ENCODE results near the gene LYPD8.

The LYPD8 gene

GRCh38 chr1:248699099-248699498, 56.5 kb downstream of the LYPD8 start:
- no peak for DNase-seq (ENCODE audit: low read depth)

DNA sequence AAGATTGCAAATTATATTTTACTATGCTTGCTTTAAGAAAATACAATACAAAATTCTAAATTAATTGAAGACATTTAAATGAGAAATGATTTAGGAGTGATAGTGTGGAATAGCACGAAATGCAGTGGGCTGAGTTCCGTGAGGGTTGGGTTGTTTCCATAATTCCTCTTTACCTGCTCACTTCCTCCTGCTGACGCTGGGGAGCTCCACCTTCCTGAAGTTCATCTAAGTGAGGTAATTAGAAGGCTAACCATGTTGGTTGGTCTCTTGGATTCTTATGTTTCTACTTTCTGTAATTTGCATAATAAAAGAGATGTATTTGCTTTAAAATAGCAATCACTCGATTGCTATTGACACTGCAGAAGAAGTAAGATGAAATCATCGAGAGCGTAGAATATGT, 57.7 kb downstream of the LYPD8 start:
- no peak for DNase-seq (ENCODE audit: low read depth)

- DNase-seq (ENCODE audit: low read depth), result no peak
Measured at GRCh38 chr1:248696774-248697173, 58.8 kb downstream of the LYPD8 start.

DNA sequence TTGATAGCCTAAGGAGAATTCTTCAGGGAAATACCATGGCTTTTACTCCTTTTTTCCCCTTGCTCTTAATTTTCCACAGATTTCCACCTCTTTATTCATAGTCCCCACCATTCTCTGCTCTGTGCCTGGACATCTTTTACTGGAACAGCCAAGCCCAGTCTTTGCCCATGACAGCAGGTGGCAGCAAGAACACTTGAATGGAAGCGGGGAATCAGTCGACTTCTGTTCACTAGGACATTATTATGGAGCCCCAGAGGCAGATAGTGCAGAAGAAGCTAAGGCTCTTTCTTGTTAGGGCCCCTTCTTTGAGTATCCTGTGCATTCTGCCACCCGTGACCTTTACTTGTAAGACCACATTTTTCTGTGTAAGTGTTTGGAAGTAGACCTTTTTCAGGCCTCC, 59.3 kb downstream of the LYPD8 start:
- no peak for DNase-seq (ENCODE audit: low read depth)

DNA sequence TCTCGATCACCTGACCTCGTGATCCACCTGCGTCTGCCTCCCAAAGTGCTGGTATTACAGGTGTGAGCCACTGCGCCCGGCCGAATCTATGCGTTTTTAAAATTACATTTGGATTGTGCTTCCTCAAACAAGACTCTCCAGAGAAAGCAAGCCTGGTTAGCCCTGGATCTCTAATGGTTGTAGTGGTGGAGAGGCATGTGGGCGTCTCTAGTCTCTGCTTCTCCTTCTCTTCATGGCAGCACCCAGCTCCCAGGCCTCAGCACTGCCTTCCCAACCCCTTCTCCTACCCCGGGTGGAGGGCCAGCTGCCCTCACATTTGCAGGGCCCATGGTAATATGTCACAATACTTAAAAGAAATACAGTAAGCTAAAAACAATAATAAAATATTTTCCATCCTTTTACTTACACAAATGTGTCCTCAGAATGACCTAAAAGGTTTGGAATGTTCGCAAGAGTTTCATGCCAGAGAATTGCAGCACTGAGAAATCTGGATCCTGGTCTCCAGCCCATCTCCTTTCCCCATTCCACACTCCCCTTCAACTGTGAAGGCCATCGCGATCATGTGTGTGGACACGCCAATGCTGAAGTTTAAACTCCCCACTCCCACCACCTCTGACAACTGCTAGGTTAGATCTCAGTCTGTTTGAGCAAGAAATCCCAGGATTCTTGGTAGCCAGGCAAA, 60.0 kb downstream of the LYPD8 start:
- no peak for DNase-seq (ENCODE audit: low read depth)

GRCh38 chr1:248691567-248692155, 63.9 kb downstream of the LYPD8 start:
- DNase-seq (ENCODE audit: low read depth), result no peak
